Stimulated activated memory B cell treated with anti-CD40 and anti-IgM and Interleukin-4, amounts not matched to agents 10 μg/mL and 1 μg/mL and 100 μg/mL, for 72 hours (primary cell): ENCODE data around the gene RHEB.

ENCODE experiments used
- ATAC-seq: fragments of 150-1000 bp; cut with Tn5 transposase; 2 replicates; pipeline ENCODE4 v1.10.0; 2021
- H3K27ac Mint-ChIP-seq: one replicate; pipeline ENCODE4 v1.8.0; 2022; ENCODE audit warnings: mild to moderate bottlenecking, mixed read lengths
- H3K27me3 Mint-ChIP-seq: one replicate; pipeline ENCODE4 v1.8.0; 2022; ENCODE audit warnings: mixed read lengths
- H3K36me3 Mint-ChIP-seq: one replicate; pipeline ENCODE4 v1.8.0; 2022; ENCODE audit warnings: mixed read lengths
- H3K4me1 Mint-ChIP-seq: one replicate; pipeline ENCODE4 v1.8.0; 2022; ENCODE audit warnings: mixed read lengths
- H3K4me3 Mint-ChIP-seq: one replicate; pipeline ENCODE4 v1.8.0; 2022; ENCODE audit warnings: mild to moderate bottlenecking, moderate library complexity, mixed read lengths
- H3K9me3 Mint-ChIP-seq: one replicate; pipeline ENCODE4 v1.8.0; 2022; ENCODE audit warnings: mixed read lengths

Gene RHEB

GRCh38 chr7:151514461-151515275 is 5.0 kb downstream of the RHEB start:
- H3K27me3 Mint-ChIP-seq: no peaks in the 10 kb centered on the region
- H3K4me3 Mint-ChIP-seq: no peak overlapping the region
- peaks cover 62% of the 10 kb centered on the region for H3K4me1 Mint-ChIP-seq
- no peaks in the 10 kb centered on the region for H3K9me3 Mint-ChIP-seq
- H3K36me3 Mint-ChIP-seq: peaks cover 4% of the 10 kb centered on the region
- H3K27ac Mint-ChIP-seq: no peak overlapping the region
- no peak for ATAC-seq

GRCh38 chr7:151513133-151513532 is 6.6 kb downstream of the RHEB start:
- Mint-ChIP-seq H3K27me3 (no peaks in the 10 kb centered on the region), H3K36me3 (peaks cover 4% of the 10 kb centered on the region), H3K4me1 (peaks cover 62% of the 10 kb centered on the region), H3K27ac (no peak overlapping the region), H3K4me3 (no peak overlapping the region), H3K9me3 (no peaks in the 10 kb centered on the region)
- no peak for ATAC-seq

GRCh38 chr7:151512353-151512752 is 7.3 kb downstream of the RHEB start:
- Mint-ChIP-seq H3K27ac (no peak overlapping the region), H3K9me3 (no peaks in the 10 kb centered on the region), H3K4me1 (peaks cover 60% of the 10 kb centered on the region), H3K4me3 (no peak overlapping the region), H3K36me3 (peaks cover 4% of the 10 kb centered on the region), H3K27me3 (no peaks in the 10 kb centered on the region)
- ATAC-seq: no peak

- Mint-ChIP-seq H3K9me3 (no peaks in the 10 kb centered on the region), H3K4me3 (no peak overlapping the region), H3K27me3 (no peaks in the 10 kb centered on the region), H3K4me1 (peaks cover 60% of the 10 kb centered on the region), H3K36me3 (peaks cover 4% of the 10 kb centered on the region), H3K27ac (no peak overlapping the region)
- no peak for ATAC-seq
These were observed 7.7 kb downstream of the RHEB start for GRCh38 chr7:151511946-151512345.

GRCh38 chr7:151511270-151511669 is 8.4 kb downstream of the RHEB start:
- peaks cover 60% of the 10 kb centered on the region for H3K4me1 Mint-ChIP-seq
- H3K4me3 Mint-ChIP-seq: no peak overlapping the region
- H3K27ac Mint-ChIP-seq: no peak overlapping the region
- peaks cover 4% of the 10 kb centered on the region for H3K36me3 Mint-ChIP-seq
- no peaks in the 10 kb centered on the region for H3K9me3 Mint-ChIP-seq
- no peaks in the 10 kb centered on the region for H3K27me3 Mint-ChIP-seq
- no peak for ATAC-seq

- H3K9me3 Mint-ChIP-seq: no peaks in the 10 kb centered on the region
- no peak overlapping the region for H3K4me3 Mint-ChIP-seq
- peaks cover 57% of the 10 kb centered on the region for H3K4me1 Mint-ChIP-seq
- H3K27ac Mint-ChIP-seq: no peak overlapping the region
- no peaks in the 10 kb centered on the region for H3K36me3 Mint-ChIP-seq
- no peak for ATAC-seq
- no peaks in the 10 kb centered on the region for H3K27me3 Mint-ChIP-seq
These were observed 9.9 kb downstream of the RHEB start for GRCh38 chr7:151509670-151510333.

GRCh38 chr7:151508991-151509390 is 10.7 kb downstream of the RHEB start:
- peaks cover 57% of the 10 kb centered on the region for H3K4me1 Mint-ChIP-seq
- no peaks in the 10 kb centered on the region for H3K9me3 Mint-ChIP-seq
- no peaks in the 10 kb centered on the region for H3K36me3 Mint-ChIP-seq

GRCh38 chr7:151507806-151508205 is 11.9 kb downstream of the RHEB start:
- Mint-ChIP-seq H3K27me3 (no peaks in the 10 kb centered on the region), H3K27ac (no peak overlapping the region), H3K36me3 (no peaks in the 10 kb centered on the region), H3K9me3 (no peaks in the 10 kb centered on the region), H3K4me1 (peaks cover 57% of the 10 kb centered on the region), H3K4me3 (no peak overlapping the region)
- no peak for ATAC-seq

More at GRCh38 chr7:151508991-151509390, 10.7 kb downstream of the RHEB start:
- no peaks in the 10 kb centered on the region for H3K27me3 Mint-ChIP-seq
- no peak for ATAC-seq
- no peak overlapping the region for H3K27ac Mint-ChIP-seq
- H3K4me3 Mint-ChIP-seq: no peak overlapping the region

- Mint-ChIP-seq H3K9me3 (no peaks in the 10 kb centered on the region), H3K4me1 (peaks cover 50% of the 10 kb centered on the region), H3K36me3 (no peaks in the 10 kb centered on the region), H3K27me3 (no peaks in the 10 kb centered on the region), H3K4me3 (no peak overlapping the region), H3K27ac (no peak overlapping the region)
- ATAC-seq: no peak
These were observed 12.8 kb downstream of the RHEB start for GRCh38 chr7:151506901-151507382.

GRCh38 chr7:151505836-151506468 is 13.7 kb downstream of the RHEB start:
- Mint-ChIP-seq H3K27ac (no peak overlapping the region), H3K4me1 (peaks cover 52% of the 10 kb centered on the region), H3K27me3 (no peaks in the 10 kb centered on the region), H3K9me3 (peaks cover 2% of the 10 kb centered on the region), H3K36me3 (peaks cover 6% of the 10 kb centered on the region), H3K4me3 (no peak overlapping the region)
- ATAC-seq: no peak

- Mint-ChIP-seq H3K36me3 (peaks cover 6% of the 10 kb centered on the region), H3K4me3 (no peak overlapping the region), H3K27ac (no peak overlapping the region), H3K4me1 (peaks cover 52% of the 10 kb centered on the region), H3K27me3 (no peaks in the 10 kb centered on the region), H3K9me3 (peaks cover 2% of the 10 kb centered on the region)
- no peak for ATAC-seq
These were observed 14.3 kb downstream of the RHEB start for GRCh38 chr7:151505433-151505832.

- Mint-ChIP-seq H3K36me3 (peaks cover 6% of the 10 kb centered on the region), H3K4me1 (peaks cover 53% of the 10 kb centered on the region), H3K27ac (no peak overlapping the region), H3K27me3 (no peaks in the 10 kb centered on the region), H3K4me3 (no peak overlapping the region), H3K9me3 (peaks cover 2% of the 10 kb centered on the region)
- ATAC-seq: no peak
These were observed 14.9 kb downstream of the RHEB start for GRCh38 chr7:151504715-151505326.

GRCh38 chr7:151503902-151504714 is 15.6 kb downstream of the RHEB start:
- Mint-ChIP-seq H3K4me1 (peaks cover 53% of the 10 kb centered on the region), H3K36me3 (peaks cover 6% of the 10 kb centered on the region), H3K27me3 (no peaks in the 10 kb centered on the region), H3K27ac (no peak overlapping the region), H3K9me3 (peaks cover 2% of the 10 kb centered on the region), H3K4me3 (no peak overlapping the region)
- ATAC-seq: no peak

- Mint-ChIP-seq H3K4me3 (no peak overlapping the region), H3K9me3 (peaks cover 2% of the 10 kb centered on the region), H3K36me3 (peaks cover 6% of the 10 kb centered on the region), H3K4me1 (peaks cover 61% of the 10 kb centered on the region), H3K27me3 (no peaks in the 10 kb centered on the region), H3K27ac (no peak overlapping the region)
- no peak for ATAC-seq
These were observed 18.0 kb downstream of the RHEB start for GRCh38 chr7:151501676-151502075.
